Adrenal gland (tissue), 5 donors: ENCODE measurements around the gene PGAM5.

ENCODE experiments used
- CTCF ChIP-seq, 6 experiments: fragments of 450-650 bp in 4 of 6; fragments of 200-600 bp in 2 of 6; sonication (generic) in 1 of 6; IDR thresholded peaks; 1 replicate in 5 of 6; 2 replicates in 1 of 6; pipeline versions ENCODE4 v1.5.1 to v1.8.0; 2016 to 2021; ENCODE audit warnings: antibody characterized with exemption in 6 of 6, mild to moderate bottlenecking in 2 of 6, moderate library complexity in 1 of 6
- POLR2A ChIP-seq, 2 donors: fragments of 450-650 bp; IDR thresholded peaks; one replicate each; pipeline ENCODE4 v1.6.1; 2017; ENCODE audit warnings: antibody characterized with exemption in 2 of 2, mild to moderate bottlenecking in 2 of 2, moderate library complexity in 1 of 2
- donor health status: DM: no; HTN: no; CAD: no.

DNA sequence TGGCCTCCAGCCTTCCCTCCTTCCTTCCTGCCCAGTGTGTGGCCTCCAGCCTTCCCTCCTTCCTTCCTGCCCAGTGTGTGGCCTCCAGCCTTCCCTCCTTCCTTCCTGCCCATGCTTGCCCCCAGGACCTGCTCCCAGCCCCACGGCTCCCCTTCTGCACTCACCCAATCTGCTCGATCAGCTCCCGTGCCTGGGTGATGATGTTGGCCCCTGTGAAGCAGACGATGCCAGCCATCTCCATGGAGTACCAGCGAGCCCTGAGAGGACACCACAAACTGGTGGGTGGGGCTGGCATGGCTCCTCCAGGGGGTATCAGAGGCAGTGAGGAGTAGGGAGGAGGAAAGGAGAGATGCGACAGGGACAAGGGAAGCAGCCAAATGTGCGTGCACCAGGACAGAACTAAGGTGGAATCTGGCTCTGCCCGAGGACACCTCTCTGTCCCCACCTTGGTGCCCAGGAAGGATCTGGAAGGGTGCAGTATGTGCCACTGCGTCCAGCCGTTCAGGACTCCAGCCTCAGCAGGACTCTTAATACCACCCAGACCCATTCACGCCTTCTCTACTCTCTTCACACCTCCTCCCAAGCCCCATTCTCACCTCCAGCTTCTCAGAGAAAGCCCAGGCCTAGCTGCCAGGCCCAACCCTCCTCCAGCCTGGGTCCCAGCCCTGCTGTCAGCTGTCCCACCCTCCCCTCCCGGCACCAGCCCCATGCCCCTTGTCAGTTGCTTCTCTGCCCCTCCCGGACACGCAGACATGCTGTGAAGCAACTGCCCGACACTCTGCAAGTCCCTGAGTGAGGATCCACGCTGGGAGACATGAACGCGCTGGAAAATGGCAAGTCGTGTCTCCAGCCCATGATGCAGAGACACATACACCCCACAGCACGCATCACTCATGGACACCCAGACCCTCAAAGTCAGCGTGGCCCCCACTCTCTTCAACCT lies 46.2 kb upstream of the PGAM5 start:
- TF ChIP-seq CTCF (IDR thresholded peaks at IDR 0.05) (no peak), POLR2A (IDR thresholded peaks at IDR 0.05) (no peak)
